ENCODE measurements around the gene BRMS1.

The BRMS1 gene

DNA sequence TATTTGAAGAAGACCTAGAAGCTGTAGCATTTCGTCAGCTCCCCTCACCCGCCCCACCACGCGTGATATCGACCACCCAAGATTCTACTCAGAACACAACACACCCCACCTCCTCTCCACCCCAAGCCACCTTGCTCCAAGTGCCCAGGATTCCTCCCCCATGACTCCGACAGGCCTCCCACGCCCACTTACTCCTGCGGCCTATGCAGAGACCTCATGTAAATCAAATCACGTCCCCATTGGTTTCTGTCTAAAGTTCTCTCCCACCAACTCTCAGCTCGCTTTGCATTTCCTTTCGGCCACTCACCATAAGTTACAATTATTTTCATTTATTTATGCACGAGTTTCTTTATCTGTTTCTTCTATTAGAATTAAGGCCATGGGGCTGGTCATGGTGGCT is 42.2 kb downstream of the BRMS1 start:
- DNase-seq: no peak

DNA sequence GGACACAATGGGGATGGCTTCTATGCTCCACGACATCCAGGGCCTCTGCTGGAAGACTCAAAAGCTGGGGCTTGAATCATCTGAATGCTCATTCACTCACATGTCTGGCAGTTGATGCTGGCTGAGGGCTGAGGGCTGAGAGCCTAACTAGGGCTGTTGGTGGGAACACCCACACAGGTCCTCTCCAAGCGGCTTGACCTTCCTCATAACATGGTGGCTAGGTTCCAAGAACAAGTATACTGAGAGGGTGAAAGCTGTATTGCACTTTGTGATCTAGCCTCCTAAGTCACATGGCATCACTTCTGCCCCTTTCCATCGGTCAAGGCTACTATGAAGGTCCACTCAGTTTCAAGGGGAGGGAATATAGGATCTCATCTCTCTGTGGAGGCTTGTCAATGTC is 45.7 kb downstream of the BRMS1 start:
- DNase-seq: no peak

- no peak for DNase-seq
Observed at GRCh38 chr11:66297610-66298009, 47.3 kb downstream of the BRMS1 start.

GRCh38 chr11:66294626-66295620 is 50.0 kb downstream of the BRMS1 start:
- DNase-seq: no peak

GRCh38 chr11:66293777-66294625 is 50.9 kb downstream of the BRMS1 start:
- DNase-seq: no peak

DNA sequence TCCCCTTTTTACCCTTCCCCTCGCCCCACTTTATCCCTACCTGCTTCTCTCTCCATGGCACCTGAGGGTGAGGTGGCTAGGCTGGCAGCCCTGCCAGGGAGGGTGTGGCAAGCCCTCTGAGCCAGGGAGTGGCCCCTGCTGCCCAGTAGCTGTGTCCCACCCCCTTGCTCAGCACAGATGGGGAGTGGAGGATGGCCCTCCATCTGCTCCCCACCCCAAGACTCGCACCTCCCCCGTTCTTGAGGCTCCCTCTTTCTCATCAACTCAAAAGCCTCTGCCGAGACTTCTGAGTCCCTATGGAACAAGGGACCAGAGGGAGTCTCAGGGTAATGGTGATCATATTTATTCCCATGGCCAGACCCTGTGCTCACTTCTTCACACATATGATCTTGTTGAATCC is 51.6 kb downstream of the BRMS1 start:
- DNase-seq: no peak

- no peak for DNase-seq
Observed at GRCh38 chr11:66292543-66293332, 52.2 kb downstream of the BRMS1 start.

- DNase-seq: no peak
Observed at GRCh38 chr11:66291706-66292542, 53.0 kb downstream of the BRMS1 start, which contains the start of gene TMEM151A. Gene TMEM151A, plus strand, starts transcription at chr11:66291894. Its CDS starts 120 bp downstream, at chr11:66292014.

- no peak for DNase-seq
Observed at GRCh38 chr11:66291303-66291705, 53.6 kb downstream of the BRMS1 start.

DNA sequence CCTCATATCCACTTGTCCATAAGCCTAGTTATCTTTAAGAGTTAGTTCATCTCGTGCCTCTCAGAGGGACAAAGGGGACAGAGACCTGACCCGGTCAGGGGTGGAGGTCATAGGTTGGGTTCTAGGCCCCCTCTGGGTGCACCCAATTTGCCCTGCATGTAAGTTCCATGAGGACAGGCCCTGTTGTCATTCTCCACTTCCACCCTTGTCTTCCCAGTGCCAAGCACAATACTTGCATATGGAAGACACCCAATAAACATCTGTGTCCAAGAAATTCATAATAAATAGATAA is 54.6 kb downstream of the BRMS1 start:
- no peak for DNase-seq

DNA sequence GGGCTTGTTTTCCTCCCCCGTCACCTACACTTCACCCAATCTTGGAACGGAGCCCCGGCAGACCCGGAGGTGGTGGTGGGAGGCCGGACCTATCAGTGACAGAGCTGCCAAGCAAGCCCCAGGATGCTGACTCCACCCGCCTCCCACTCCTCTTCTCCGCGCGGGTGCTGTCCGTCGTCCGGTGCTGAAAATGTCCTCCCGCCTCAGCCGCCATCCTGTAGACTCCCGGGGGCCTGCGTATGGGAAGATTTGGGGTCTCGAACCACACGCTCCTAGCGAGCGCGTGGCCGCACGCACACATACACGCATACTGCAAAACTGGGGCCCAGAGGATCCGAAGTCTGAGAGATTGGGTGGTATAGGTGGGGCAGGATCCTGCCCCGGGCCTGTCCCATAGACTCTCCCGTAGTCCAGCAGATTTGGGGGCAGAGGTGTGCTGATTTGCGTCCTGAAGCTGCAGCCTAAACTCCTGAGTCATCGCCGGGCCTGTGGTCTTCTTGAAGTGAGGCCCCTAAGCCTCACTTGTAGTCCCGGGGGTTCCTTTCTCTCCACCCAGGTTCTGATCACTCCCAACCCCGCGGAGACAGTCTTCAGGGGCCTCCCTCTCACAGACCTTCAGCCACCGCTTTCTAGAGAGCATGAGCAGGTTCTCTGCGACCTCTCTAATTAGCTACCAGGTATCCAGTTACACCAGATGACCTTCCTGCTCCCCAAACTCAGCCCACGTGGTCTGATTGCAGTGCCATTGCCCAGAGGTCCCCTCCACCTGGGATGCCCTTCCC is 55.2 kb downstream of the BRMS1 start:
- DNase-seq: peak in 1 of 2 donors; percentile 84

DNA sequence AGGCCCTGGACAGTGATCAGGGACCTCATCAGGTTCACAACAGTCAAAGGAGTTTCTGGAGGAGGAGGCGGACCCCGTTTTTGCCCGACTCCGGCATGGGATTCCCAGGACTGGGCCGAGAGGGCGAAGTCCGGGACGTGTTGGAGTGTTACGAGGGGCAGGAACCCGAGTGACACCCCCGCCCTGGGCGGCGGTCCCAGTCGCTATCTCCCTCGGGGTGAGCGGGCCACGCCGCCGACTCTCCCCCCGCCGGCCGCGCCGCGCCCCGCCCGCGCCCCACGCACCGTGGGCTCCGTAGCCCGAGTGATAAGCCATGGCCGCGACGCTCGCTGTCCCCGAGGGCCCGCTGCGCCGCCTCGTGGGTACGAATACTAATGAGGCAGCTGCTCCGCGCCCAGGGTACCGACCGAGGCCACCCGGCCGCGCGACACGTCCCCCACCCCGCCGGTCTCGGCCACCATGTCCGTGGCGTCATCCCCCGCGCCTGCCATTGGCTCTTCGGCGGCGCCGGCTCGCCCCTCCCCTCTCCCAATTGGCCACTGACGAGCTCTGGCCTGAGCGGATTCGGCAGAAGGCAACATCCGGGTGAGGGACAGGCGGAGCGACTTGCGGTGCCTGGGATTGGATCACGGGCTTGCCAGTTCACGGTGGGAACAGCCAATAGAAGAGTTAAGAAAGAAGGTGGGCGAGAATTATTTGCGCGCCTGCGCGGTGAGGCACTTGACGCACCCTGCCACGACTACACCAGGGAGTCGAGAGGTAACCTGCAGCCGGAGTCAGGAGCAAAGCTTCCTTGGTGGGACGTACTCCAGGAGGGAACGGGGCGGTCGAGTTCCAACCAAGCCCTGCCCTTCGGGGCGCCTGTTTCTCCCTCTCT is 56.0 kb downstream of the BRMS1 start, which contains the start of gene YIF1A:
YIF1A (minus strand) TSS at position 473 of the 877 bp plus-strand sequence; CDS start at position 315, 158 bp downstream.
- peak; percentile 99 for DNase-seq

- no peak for DNase-seq
Observed at GRCh38 chr11:66287889-66288670, 56.8 kb downstream of the BRMS1 start.

All from CD4-positive, alpha-beta T cell treated with Interferon alpha-2 for 1 hour (primary cell).